OCI-LY1 (cell line): Measurements from ENCODE around the gene NOCT.
"Not testable (repeated sequence)": the region's sequence is repeated elsewhere in the genome, so short reads cannot be mapped to it uniquely, and the experiment has no call there.

Experiments
- H2AFZ ChIP-seq: fragments of 200-600 bp; sonication (generic), shearing (Covaris generic); 2 replicates; pipeline ENCODE4 v1.6.0; 2014; ENCODE audit warnings: antibody characterized with exemption, mild to moderate bottlenecking, low read length
- H3F3A ChIP-seq: fragments of 200-600 bp; sonication (generic), shearing (Covaris generic); 2 replicates; pipeline ENCODE4 v1.6.0; 2014; ENCODE audit warnings: mild to moderate bottlenecking, antibody characterized with exemption, low read length, moderate library complexity; ENCODE audit not compliant: insufficient read depth
- H3K27ac ChIP-seq: fragments of 200-600 bp; sonication (generic); 2 replicates; pipeline ENCODE4 v1.5.1; 2014; ENCODE audit warnings: low read length, mixed run types, mild to moderate bottlenecking, low read depth; ENCODE audit not compliant: poor library complexity, severe bottlenecking
- H3K27me3 ChIP-seq: fragments of 200-600 bp; sonication (generic); 2 replicates; pipeline ENCODE4 v1.6.0; 2014; ENCODE audit warnings: antibody characterized with exemption, mild to moderate bottlenecking, low read length, moderate library complexity; ENCODE audit not compliant: insufficient read depth
- H3K36me3 ChIP-seq: fragments of 200-600 bp; sonication (generic); 2 replicates; pipeline ENCODE4 v1.6.1; 2014; ENCODE audit warnings: mild to moderate bottlenecking, antibody characterized with exemption, low read length, moderate library complexity, mixed read lengths; ENCODE audit not compliant: insufficient read depth
- H3K4me1 ChIP-seq: fragments of 200-600 bp; sonication (generic); 2 replicates; pipeline ENCODE4 v1.5.1; 2014; ENCODE audit warnings: mild to moderate bottlenecking, low read length, moderate library complexity; ENCODE audit not compliant: insufficient read depth, severe bottlenecking
- H3K4me2 ChIP-seq: fragments of 200-600 bp; sonication (generic), shearing (Covaris generic); 2 replicates; pipeline ENCODE4 v1.6.1; 2014; ENCODE audit warnings: low read length
- H3K4me3 ChIP-seq: fragments of 200-600 bp; sonication (generic); 2 replicates; pipeline ENCODE4 v1.5.1; 2014; ENCODE audit warnings: low read length, low read depth, mild to moderate bottlenecking, mixed read lengths; ENCODE audit not compliant: poor library complexity, severe bottlenecking
- H3K79me2 ChIP-seq: fragments of 200-600 bp; shearing (Covaris generic); 2 replicates; pipeline ENCODE4 v1.6.1; 2016; ENCODE audit warnings: mixed run types, low read length, mixed read lengths; ENCODE audit not compliant: insufficient read depth
- H3K9ac ChIP-seq: fragments of 200-600 bp; sonication (generic), shearing (Covaris generic); 2 replicates; pipeline ENCODE4 v1.6.1; 2014; ENCODE audit warnings: mild to moderate bottlenecking, low read length, mixed read lengths
- H3K9me2 ChIP-seq: fragments of 200-600 bp; sonication (generic), shearing (Covaris generic); 2 replicates; pipeline ENCODE4 v1.6.1; 2014; ENCODE audit warnings: low read depth, mild to moderate bottlenecking, low read length, mixed read lengths
- H3K9me3 ChIP-seq: fragments of 200-600 bp; shearing (Covaris generic); 2 replicates; pipeline ENCODE4 v1.6.1; 2014; ENCODE audit warnings: low read length, mixed read lengths
- H4K20me1 ChIP-seq: fragments of 200-600 bp; sonication (generic), shearing (Covaris generic); 2 replicates; pipeline ENCODE4 v1.6.0; 2016; ENCODE audit warnings: mild to moderate bottlenecking, low read length; ENCODE audit not compliant: insufficient read depth
- EZH2 ChIP-seq: fragments of 200-600 bp; sonication (generic), shearing (Covaris generic); IDR thresholded peaks from 2 replicates; pipeline ENCODE4 v1.8.0; 2017; ENCODE audit warnings: borderline replicate concordance, mixed run types, mild to moderate bottlenecking, antibody characterized with exemption, low read length, moderate library complexity, mixed read lengths
- TF ChIP-seq, protein P1 (sequence below): fragments of 200-600 bp; sonication (generic), shearing (Covaris generic); IDR thresholded peaks from 2 replicates; pipeline ENCODE4 v1.5.1; 2017; ENCODE audit warnings: mild to moderate bottlenecking, antibody characterized with exemption, low read length, moderate library complexity, mixed read lengths

NOCT gene

DNA sequence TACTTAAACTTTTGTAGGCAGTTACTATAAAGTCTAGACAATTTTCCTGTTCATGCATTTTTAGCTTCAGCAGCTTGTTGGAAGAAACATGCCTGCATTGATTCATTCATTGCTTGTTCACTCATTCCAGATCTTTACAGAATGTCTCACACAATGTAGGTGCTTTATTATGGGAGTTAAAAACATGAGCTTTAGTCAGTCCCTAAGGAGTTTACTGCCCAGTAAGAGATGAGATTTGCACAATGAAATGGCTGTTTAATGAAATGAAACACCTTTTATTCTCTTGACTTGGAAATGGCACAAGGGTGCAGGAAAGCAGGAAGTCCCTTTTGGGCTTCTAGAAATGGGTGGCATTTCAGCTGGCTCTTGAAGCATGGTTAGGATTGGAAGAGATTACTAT is 2.9 kb downstream of the NOCT start:
- Histone ChIP-seq H3K4me2 (peak overlapping the region; percentile 50), H3K4me3 (peak overlapping the region; percentile 91), H3F3A (no peaks in the 10 kb centered on the region), H2AFZ (no peak overlapping the region), H3K27ac (no peak overlapping the region), H3K79me2 (peaks cover 71% of the 10 kb centered on the region), H4K20me1 (no peaks in the 10 kb centered on the region), H3K9me3 (no peaks in the 10 kb centered on the region), H3K9me2 (no peaks in the 10 kb centered on the region), H3K27me3 (no peaks in the 10 kb centered on the region), H3K9ac (no peak overlapping the region), H3K36me3 (peaks cover 35% of the 10 kb centered on the region), H3K4me1 (peaks cover 43% of the 10 kb centered on the region)
- TF ChIP-seq, protein P1, sequence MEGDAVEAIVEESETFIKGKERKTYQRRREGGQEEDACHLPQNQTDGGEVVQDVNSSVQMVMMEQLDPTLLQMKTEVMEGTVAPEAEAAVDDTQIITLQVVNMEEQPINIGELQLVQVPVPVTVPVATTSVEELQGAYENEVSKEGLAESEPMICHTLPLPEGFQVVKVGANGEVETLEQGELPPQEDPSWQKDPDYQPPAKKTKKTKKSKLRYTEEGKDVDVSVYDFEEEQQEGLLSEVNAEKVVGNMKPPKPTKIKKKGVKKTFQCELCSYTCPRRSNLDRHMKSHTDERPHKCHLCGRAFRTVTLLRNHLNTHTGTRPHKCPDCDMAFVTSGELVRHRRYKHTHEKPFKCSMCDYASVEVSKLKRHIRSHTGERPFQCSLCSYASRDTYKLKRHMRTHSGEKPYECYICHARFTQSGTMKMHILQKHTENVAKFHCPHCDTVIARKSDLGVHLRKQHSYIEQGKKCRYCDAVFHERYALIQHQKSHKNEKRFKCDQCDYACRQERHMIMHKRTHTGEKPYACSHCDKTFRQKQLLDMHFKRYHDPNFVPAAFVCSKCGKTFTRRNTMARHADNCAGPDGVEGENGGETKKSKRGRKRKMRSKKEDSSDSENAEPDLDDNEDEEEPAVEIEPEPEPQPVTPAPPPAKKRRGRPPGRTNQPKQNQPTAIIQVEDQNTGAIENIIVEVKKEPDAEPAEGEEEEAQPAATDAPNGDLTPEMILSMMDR: no peak
- TF ChIP-seq EZH2: no peak

DNA sequence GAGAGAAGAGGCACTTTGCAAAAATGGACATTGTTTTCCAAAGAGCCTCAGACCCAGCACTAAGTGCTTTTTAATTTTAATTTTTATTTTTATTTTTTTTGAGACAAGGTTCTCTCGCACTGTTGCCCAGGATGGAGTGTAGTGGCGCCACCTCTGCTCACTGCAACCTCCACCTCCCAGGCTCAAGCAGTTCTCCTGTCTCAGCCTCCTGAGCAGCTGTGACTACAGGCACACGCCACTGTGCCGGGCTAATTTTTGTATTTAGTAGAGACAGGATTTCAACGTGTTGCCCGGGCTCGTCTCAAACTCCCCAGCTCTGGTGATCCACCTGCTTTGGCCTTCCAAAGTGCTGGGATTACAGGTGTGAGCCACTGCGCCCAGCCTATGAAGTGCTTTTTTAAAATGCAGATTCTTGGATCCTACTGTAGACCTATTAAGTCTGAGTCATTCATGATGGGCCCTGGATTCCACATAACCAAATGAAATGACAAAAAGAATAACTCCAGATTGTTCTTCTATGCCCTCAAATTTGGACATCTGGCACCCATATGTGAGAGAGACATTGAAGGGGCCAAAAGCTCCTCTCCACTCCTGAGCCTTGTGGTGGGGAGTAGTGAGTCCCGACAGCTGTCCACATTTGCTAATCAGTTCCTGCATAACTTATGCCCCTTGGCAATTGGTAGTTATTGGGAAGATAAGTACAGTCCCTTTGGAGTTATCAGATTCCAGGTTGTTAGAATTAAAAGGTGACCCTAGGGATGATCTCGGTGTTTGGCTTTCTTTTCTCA is 3.6 kb downstream of the NOCT start:
- H3K79me2 ChIP-seq: peaks cover 78% of the 10 kb centered on the region
- no peaks in the 10 kb centered on the region for H3K9me2 ChIP-seq
- H2AFZ ChIP-seq: no peak overlapping the region
- H4K20me1 ChIP-seq: no peaks in the 10 kb centered on the region
- H3K4me1 ChIP-seq: peaks cover 43% of the 10 kb centered on the region
- peaks cover 35% of the 10 kb centered on the region for H3K36me3 ChIP-seq
- no peaks in the 10 kb centered on the region for H3F3A ChIP-seq
- H3K27me3 ChIP-seq: no peaks in the 10 kb centered on the region
- H3K9ac ChIP-seq: no peak overlapping the region
- H3K4me2 ChIP-seq: peak overlapping the region; percentile 50; the same call in 1 of the 2 replicates
- no peak overlapping the region for H3K27ac ChIP-seq
- TF ChIP-seq, protein P1: 0 out of 2 replicates have a peak, but pooled peaks have one; percentile 10
- TF ChIP-seq EZH2: no peak
- H3K4me3 ChIP-seq: no peak overlapping the region
- H3K9me3 ChIP-seq: no peaks in the 10 kb centered on the region

DNA sequence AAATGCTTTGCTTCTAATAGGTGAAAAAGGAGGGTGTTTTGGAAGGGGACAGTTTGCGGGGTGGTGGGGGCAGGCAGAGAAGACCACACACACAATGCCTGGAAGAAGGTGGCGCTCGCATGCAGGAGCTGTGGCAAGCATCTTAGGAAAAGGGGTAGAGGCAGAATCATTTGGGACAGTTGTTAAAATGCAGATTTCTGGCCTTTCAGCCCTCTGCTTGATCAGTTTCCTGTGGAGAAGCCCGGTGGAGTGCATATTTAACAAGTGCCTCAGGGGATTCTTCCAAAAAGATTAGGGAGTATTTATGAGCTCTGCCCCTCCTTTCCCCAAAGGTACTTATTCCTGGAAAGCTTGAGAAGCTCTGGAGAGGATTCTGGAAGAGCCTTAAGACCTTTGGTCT is 4.8 kb downstream of the NOCT start:
- no peaks in the 10 kb centered on the region for H4K20me1 ChIP-seq
- no peaks in the 10 kb centered on the region for H3K9me3 ChIP-seq
- H3K4me2 ChIP-seq: no peak overlapping the region
- H3K27ac ChIP-seq: no peak overlapping the region
- peaks cover 41% of the 10 kb centered on the region for H3K4me1 ChIP-seq
- peaks cover 40% of the 10 kb centered on the region for H3K36me3 ChIP-seq
- TF ChIP-seq, protein P1: no peak
- no peak for TF ChIP-seq EZH2
- H3K79me2 ChIP-seq: peaks cover 90% of the 10 kb centered on the region
- no peak overlapping the region for H2AFZ ChIP-seq
- no peaks in the 10 kb centered on the region for H3K9me2 ChIP-seq
- no peak overlapping the region for H3K4me3 ChIP-seq
- H3K9ac ChIP-seq: no peak overlapping the region
- H3F3A ChIP-seq: no peaks in the 10 kb centered on the region
- H3K27me3 ChIP-seq: no peaks in the 10 kb centered on the region

DNA sequence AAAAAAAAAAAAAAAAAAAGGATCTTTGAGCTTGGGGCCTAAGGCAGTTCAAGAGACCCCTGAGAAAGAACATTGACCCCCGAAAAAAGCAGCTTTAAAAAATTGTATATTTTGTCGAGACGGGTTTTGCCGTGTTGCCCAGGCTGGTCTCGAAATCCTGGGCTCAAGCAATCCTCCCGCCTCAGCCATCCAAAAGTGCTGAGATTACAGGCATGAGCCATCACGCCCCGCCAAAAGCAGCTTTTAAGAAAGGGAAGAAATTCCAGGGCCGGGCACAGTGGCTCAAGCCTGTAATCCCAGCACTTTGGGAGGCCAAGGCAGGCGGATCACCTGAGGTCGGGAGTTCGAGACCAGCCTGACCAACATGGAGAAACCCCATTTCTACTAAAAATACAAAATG is 5.5 kb downstream of the NOCT start:
- H3K9me3 ChIP-seq, H3K4me3 ChIP-seq, H4K20me1 ChIP-seq, H2AFZ ChIP-seq, H3F3A ChIP-seq, H3K9ac ChIP-seq, H3K4me2 ChIP-seq, H3K27me3 ChIP-seq, H3K27ac ChIP-seq, H3K9me2 ChIP-seq: not testable (repeated sequence)
- peaks cover 97% of the 10 kb centered on the region for H3K79me2 ChIP-seq
- peaks cover 40% of the 10 kb centered on the region for H3K36me3 ChIP-seq
- H3K4me1 ChIP-seq: peaks cover 41% of the 10 kb centered on the region
